CD14-positive monocyte (primary cell): Measurements from ENCODE around the gene UNC5A. TPM values are rescaled to one million over a fixed set of nuclear protein-coding genes. Genes with fewer than 3 reads are reported as not detected.
"Not testable (repeated sequence)": the region's sequence is repeated elsewhere in the genome, so short reads cannot be mapped to it uniquely, and the experiment has no call there.

ENCODE experiments used
- DNase-seq, 3 donors: peaks; one replicate each; pipeline ENCODE4 v3.0.0-alpha.2; 2011 to 2022
- H2AFZ ChIP-seq: 2 replicates; pipeline ENCODE4 v1.6.0; 2012; ENCODE audit warnings: mild to moderate bottlenecking, low read depth, low read length, inconsistent platforms; ENCODE audit not compliant: insufficient read depth, poor library complexity, severe bottlenecking
- H3K27ac ChIP-seq, 2 donors: 1 replicate in 1 of 2; 2 replicates in 1 of 2; pipeline ENCODE4 v1.5.1; 2012 to 2013; ENCODE audit warnings: low read length in 2 of 2, control low read depth in 1 of 2, inconsistent platforms in 1 of 2, low read depth in 1 of 2, mild to moderate bottlenecking in 1 of 2
- H3K27me3 ChIP-seq, 2 donors: one replicate each; pipeline versions ENCODE4 v1.6.0 to v1.6.1; 2011 to 2013; ENCODE audit warnings: low read length in 2 of 2; ENCODE audit not compliant: control insufficient read depth in 2 of 2, insufficient read depth in 2 of 2
- H3K36me3 ChIP-seq, 2 donors: replicated peaks in 1 of 2; 1 replicate in 1 of 2; 2 replicates in 1 of 2; pipeline versions ENCODE4 v1.5.1 to v1.6.1; 2012 to 2013; ENCODE audit warnings: low read length in 2 of 2, control low read depth in 1 of 2, inconsistent platforms in 1 of 2, mild to moderate bottlenecking in 1 of 2; ENCODE audit not compliant: insufficient read depth in 2 of 2, control insufficient read depth in 1 of 2
- H3K4me1 ChIP-seq, 2 donors: 1 replicate in 1 of 2; 2 replicates in 1 of 2; pipeline versions ENCODE4 v1.5.1 to v1.6.1; 2012 to 2013; ENCODE audit warnings: low read length in 2 of 2, control low read depth in 1 of 2, inconsistent platforms in 1 of 2, mild to moderate bottlenecking in 1 of 2, moderate library complexity in 1 of 2; ENCODE audit not compliant: insufficient read depth in 2 of 2, control insufficient read depth in 1 of 2
- H3K4me2 ChIP-seq: replicated peaks from 2 replicates; pipeline ENCODE3; 2012; ENCODE audit warnings: low read length, moderate library complexity, mild to moderate bottlenecking; ENCODE audit not compliant: poor library complexity, severe bottlenecking; ENCODE audit errors: extremely low read depth
- H3K4me3 ChIP-seq, 3 experiments: fragments of 200-600 bp in 1 of 3; sonication (generic) in 1 of 3; replicated peaks in 1 of 3; 1 replicate in 2 of 3; 2 replicates in 1 of 3; pipeline ENCODE4 v1.5.1; 2011 to 2013; ENCODE audit warnings: low read length in 3 of 3, mild to moderate bottlenecking in 3 of 3, control low read depth in 2 of 3, low read depth in 2 of 3, inconsistent platforms in 1 of 3, moderate library complexity in 1 of 3
- H3K79me2 ChIP-seq: 2 replicates; pipeline ENCODE4 v1.6.0; 2012; ENCODE audit warnings: mild to moderate bottlenecking, control low read depth, inconsistent platforms, low read length, moderate library complexity; ENCODE audit not compliant: insufficient read depth
- H3K9ac ChIP-seq: 2 replicates; pipeline ENCODE4 v1.6.0; 2017; ENCODE audit warnings: low read length, mild to moderate bottlenecking; ENCODE audit not compliant: insufficient read depth, poor library complexity, severe bottlenecking
- H3K9me3 ChIP-seq, 2 donors: replicated peaks in 1 of 2; 1 replicate in 1 of 2; 2 replicates in 1 of 2; pipeline versions ENCODE4 v1.5.1 to v1.6.1; 2012 to 2013; ENCODE audit warnings: low read length in 2 of 2, control low read depth in 1 of 2; ENCODE audit not compliant: control insufficient read depth in 1 of 2, insufficient read depth in 1 of 2
- H4K20me1 ChIP-seq: 2 replicates; pipeline ENCODE4 v1.6.0; 2012; ENCODE audit warnings: mild to moderate bottlenecking, low read length, control low read depth, moderate library complexity; ENCODE audit not compliant: insufficient read depth
- H3K27ac Mint-ChIP-seq, 7 donors: one replicate each; pipeline ENCODE4 v1.8.0; 2020; ENCODE audit warnings: mild to moderate bottlenecking in 7 of 7, mixed read lengths in 7 of 7, moderate library complexity in 6 of 7, inconsistent platforms in 2 of 7
- H3K27me3 Mint-ChIP-seq, 3 donors: one replicate each; pipeline ENCODE4 v1.8.0; 2021 to 2022; ENCODE audit warnings: low read depth in 3 of 3, mild to moderate bottlenecking in 3 of 3, mixed read lengths in 3 of 3, moderate library complexity in 3 of 3, inconsistent platforms in 1 of 3
- H3K36me3 Mint-ChIP-seq, 2 donors: one replicate each; pipeline ENCODE4 v1.8.0; 2020; ENCODE audit warnings: mixed read lengths in 2 of 2, inconsistent platforms in 1 of 2, mild to moderate bottlenecking in 1 of 2
- H3K4me1 Mint-ChIP-seq: one replicate; pipeline ENCODE4 v1.8.0; 2020; ENCODE audit warnings: mild to moderate bottlenecking, mixed read lengths
- H3K4me3 Mint-ChIP-seq, 2 donors: one replicate each; pipeline ENCODE4 v1.8.0; 2020; ENCODE audit warnings: mild to moderate bottlenecking in 2 of 2, mixed read lengths in 2 of 2, moderate library complexity in 1 of 2
- H3K9me3 Mint-ChIP-seq, 7 donors: one replicate each; pipeline ENCODE4 v1.8.0; 2020 to 2022; ENCODE audit warnings: mixed read lengths in 7 of 7, mild to moderate bottlenecking in 6 of 7, moderate library complexity in 6 of 7, inconsistent platforms in 2 of 7
- CTCF ChIP-seq: fragments of 200-600 bp; IDR thresholded peaks from one replicate; pipeline ENCODE4 v1.8.0; 2022; ENCODE audit warnings: antibody characterized with exemption, mild to moderate bottlenecking
- WGBS: methylation state at CpG from one replicate; pipeline ENCODE4 v1.1.5; 2013; ENCODE audit warnings: missing lambda C conversion rate; ENCODE audit not compliant: insufficient coverage; 5-methylcytosine and 5-hydroxymethylcytosine counted together
- intact Hi-C, 2 donors: fragments of 100-400 bp; cut with micrococcal nuclease; formaldehyde crosslinking; loops; one replicate each; pipeline versions ENCODE4 v1.15.0 to v1.15.1; 2023
- polyA plus RNA-seq, 3 donors: library from polyadenylated mRNA; depleted of rRNA in 1 of 3; unstranded in 2 of 3; stranded (reverse) in 1 of 3; fragments of 300-500 nt in 2 of 3; fragments of >200 nt in 1 of 3; fragmentation: Illumina TruSeq in 2 of 3; gene quantifications; 1 replicate in 2 of 3; 2 replicates in 1 of 3; pipeline ENCODE4 v1.2.3, GENCODE V29; 2012 to 2021

UNC5A gene
- polyA plus RNA-seq, 3 donors, result 0.03 to 0.07 TPM; not detected in 1

DNA sequence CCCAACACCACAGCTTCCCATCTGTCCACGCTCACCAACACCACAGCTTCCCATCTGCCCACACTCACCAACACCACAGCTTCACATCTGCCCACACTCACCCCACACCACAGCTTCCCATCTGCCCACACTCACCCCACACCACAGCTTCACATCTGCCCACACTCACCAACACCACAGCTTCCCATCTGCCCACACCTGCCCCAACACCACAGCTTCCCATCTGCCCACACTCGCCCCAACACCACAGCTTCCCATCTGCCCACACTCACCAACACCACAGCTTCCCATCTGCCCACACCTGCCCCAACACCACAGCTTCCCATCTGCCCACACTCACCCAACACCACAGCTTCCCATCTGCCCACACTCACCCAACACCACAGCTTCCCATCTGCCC is 62.2 kb downstream of the UNC5A start:
- peaks cover 46% of the 10 kb centered on the region for H4K20me1 ChIP-seq
- peaks cover 0 to 17% of the 10 kb centered on the region in 2 donors for H3K27me3 ChIP-seq
- H3K4me2 ChIP-seq, H3K27ac Mint-ChIP-seq, intact Hi-C loops, H3K36me3 Mint-ChIP-seq, DNase-seq, H3K9ac ChIP-seq, H2AFZ ChIP-seq, H3K4me3 ChIP-seq, H3K36me3 ChIP-seq, H3K27ac ChIP-seq, H3K4me3 Mint-ChIP-seq, H3K79me2 ChIP-seq, H3K4me1 ChIP-seq: not testable (repeated sequence)
- WGBS, result 0% methylated on average over 1 of the region's 2 CpGs
- Mint-ChIP-seq H3K9me3 (peaks cover 9 to 22% (median 11%) of the 10 kb centered on the region in 7 donors), H3K27me3 (peaks cover 13 to 49% (median 15%) of the 10 kb centered on the region in 3 donors), H3K4me1 (peaks cover 23% of the 10 kb centered on the region)
- H3K9me3 ChIP-seq, result peaks cover 0 to 15% of the 10 kb centered on the region in 2 donors

DNA sequence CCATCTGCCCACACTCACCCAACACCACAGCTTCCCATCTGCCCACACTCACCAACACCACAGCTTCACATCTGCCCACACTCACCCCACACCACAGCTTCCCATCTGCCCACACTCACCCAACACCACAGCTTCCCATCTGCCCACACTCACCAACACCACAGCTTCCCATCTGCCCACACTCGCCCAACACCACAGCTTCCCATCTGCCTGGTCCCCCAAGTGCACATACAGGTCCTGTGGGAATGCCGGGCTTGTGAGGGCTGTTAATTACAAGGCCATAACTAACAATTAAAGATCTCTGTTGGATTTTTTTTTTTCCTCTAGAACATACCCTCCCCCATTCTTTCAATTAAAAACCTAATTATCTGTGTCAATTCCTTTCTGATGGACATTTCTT is 62.7 kb downstream of the UNC5A start:
- peaks cover 0 to 15% of the 10 kb centered on the region in 2 donors for H3K9me3 ChIP-seq
- H3K4me2 ChIP-seq, H2AFZ ChIP-seq, H3K36me3 Mint-ChIP-seq, H3K4me3 ChIP-seq, intact Hi-C loops, DNase-seq, H3K36me3 ChIP-seq, H3K9ac ChIP-seq, H3K27ac ChIP-seq, H3K4me3 Mint-ChIP-seq, H3K4me1 ChIP-seq, H3K79me2 ChIP-seq: not testable (repeated sequence)
- Mint-ChIP-seq H3K4me1 (peaks cover 23% of the 10 kb centered on the region), H3K9me3 (peaks cover 7 to 22% (median 11%) of the 10 kb centered on the region in 7 donors), H3K27me3 (peaks cover 12 to 46% (median 14%) of the 10 kb centered on the region in 3 donors), H3K27ac (peak overlapping the region in 4 of 7 donors; percentile 9 to 61 (median 50))
- H4K20me1 ChIP-seq, result peaks cover 50% of the 10 kb centered on the region
- peaks cover 0 to 13% of the 10 kb centered on the region in 2 donors for H3K27me3 ChIP-seq
- 17% methylated on average over 1 of the region's 2 CpGs for WGBS

DNA sequence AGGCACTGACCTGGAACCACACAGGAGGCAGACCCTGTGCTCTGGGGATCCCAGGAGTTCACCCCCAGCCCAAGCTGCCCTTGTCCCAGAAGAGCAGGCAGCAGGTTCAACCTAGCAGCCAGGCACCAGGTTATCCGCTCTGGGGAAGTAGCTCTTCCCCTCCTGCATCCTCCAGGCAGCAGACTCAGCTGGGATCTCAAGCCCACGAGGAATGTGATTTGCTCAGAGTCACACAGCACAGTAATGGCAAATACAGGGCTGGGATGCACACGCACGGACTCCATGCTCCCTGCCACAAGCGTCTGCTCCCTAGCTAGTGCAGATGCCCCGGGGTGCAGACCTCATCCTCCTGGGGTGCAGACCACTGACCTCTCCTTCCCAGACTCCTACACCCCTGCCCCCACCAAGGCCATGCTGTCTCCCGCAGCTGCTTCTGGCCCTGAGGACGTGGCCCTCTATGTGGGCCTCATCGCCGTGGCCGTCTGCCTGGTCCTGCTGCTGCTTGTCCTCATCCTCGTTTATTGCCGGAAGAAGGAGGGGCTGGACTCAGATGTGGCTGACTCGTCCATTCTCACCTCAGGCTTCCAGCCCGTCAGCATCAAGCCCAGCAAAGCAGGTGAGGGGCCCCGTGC is 63.3 kb downstream of the UNC5A start:
- H3K27ac ChIP-seq, result no peak overlapping the region
- no peak for DNase-seq
- peaks cover 5 to 6% of the 10 kb centered on the region in 2 donors for H3K4me1 ChIP-seq
- no peak overlapping the region for H3K4me3 Mint-ChIP-seq
- H3K27me3 Mint-ChIP-seq, result peaks cover 9 to 40% (median 14%) of the 10 kb centered on the region in 3 donors
- H3K79me2 ChIP-seq, result no peaks in the 10 kb centered on the region
- peaks cover 0 to 6% of the 10 kb centered on the region in 2 donors for H3K27me3 ChIP-seq
- no peak for TF ChIP-seq CTCF
- H3K4me3 ChIP-seq, result no peak overlapping the region
- H3K9me3 ChIP-seq, result peaks cover 0 to 15% of the 10 kb centered on the region in 2 donors
- H3K9ac ChIP-seq, result no peak overlapping the region
- no peaks in the 10 kb centered on the region for H3K36me3 ChIP-seq
- peaks cover 23% of the 10 kb centered on the region for H3K4me1 Mint-ChIP-seq
- H3K9me3 Mint-ChIP-seq, result peaks cover 7 to 21% (median 11%) of the 10 kb centered on the region in 7 donors
- no peak overlapping the region for H3K4me2 ChIP-seq
- peaks cover 0 to 6% of the 10 kb centered on the region in 2 donors for H3K36me3 Mint-ChIP-seq
- no peak overlapping the region for H2AFZ ChIP-seq
- H4K20me1 ChIP-seq, result peaks cover 56% of the 10 kb centered on the region
- no peak overlapping the region for H3K27ac Mint-ChIP-seq
- 75% methylated on average over 16 of the region's 16 CpGs for WGBS
- intact Hi-C loops, result no loop called here
